ENCODE results near the gene OR6C6.
"Not testable (repeated sequence)": the region's sequence is repeated elsewhere in the genome, so short reads cannot be mapped to it uniquely, and the experiment has no call there.

OR6C6 gene

DNA sequence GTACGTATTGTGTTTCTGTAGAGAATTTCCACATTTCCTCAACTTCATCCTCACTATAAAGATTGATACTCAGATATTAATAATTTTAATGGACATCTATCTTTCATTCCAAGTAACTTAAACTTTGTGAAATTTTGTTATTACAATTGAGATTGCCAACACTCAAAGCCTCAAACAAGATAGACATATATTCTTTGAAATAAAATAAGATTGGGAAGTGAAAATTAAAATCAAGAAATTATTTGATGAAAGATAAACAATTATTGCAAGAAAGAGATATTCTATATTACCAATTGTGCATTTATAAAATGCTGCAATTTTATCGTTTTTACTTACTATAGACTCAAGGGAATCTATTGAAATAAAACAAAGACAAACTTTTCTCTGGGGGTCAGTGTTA lies at the start of gene OR6C6:
OR6C6 (minus strand) TSS at position 101 of the 400 bp plus-strand sequence. CDS start 1,337 bp downstream, outside the sequence.
- DNase-seq: no peak

- DNase-seq: no peak
Measured at GRCh38 chr12:55336002-55336401, 39.6 kb upstream of the OR6C6 start.

GRCh38 chr12:55330446-55330845 lies 34.1 kb upstream of the OR6C6 start, which contains the start of gene OR6C3:
Gene OR6C3, plus strand, starts transcription at chr12:55330746. Its CDS starts 955 bp downstream, at chr12:55331701.
- no peak for DNase-seq

- DNase-seq: not testable (repeated sequence)
Measured at GRCh38 chr12:55325801-55326200, 29.4 kb upstream of the OR6C6 start.

- no peak for DNase-seq
Measured at GRCh38 chr12:55320201-55320600, 23.8 kb upstream of the OR6C6 start.

DNA sequence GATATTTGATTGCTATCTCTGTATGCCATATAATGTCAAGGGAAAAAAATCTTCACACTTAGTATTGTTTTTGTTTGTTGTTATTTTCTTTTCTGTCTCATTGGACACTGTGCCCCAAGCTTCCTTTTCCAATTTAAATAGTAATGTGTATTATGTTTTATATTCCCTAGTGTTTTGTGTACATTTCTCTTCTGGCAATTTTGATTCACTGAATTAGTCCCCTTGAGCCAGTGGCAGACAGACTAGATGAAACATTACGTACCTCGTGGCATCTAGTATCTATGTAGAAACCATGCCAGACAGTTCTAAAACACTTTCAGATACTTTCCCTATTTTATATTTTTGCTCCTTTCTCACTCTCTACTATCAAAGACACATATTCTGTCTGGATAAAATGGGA lies 17.7 kb upstream of the OR6C6 start, which contains the start of gene OR6C1:
OR6C1 (plus strand) TSS at position 301 of the 400 bp plus-strand sequence. CDS start 6,257 bp downstream, outside the sequence.
- DNase-seq: no peak

DNA sequence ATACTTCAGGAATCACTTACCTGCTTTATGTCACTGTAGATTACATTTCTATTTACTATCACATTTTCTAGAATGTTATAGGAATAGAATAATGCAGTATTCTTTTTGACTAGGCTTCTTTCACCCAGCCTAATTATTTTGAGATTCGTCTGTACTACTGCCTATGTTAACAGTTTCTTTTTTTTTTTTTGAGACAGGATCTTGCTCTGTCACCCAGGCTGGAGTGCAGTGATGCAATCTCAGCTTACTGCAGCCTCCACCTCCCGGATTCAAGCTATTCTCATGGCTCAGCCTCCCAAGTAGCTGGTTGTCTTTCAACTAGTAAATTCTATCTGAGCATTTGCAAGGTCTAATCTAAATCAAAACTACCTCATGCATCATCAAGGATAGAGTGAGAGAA lies 6.4 kb downstream of the OR6C6 start:
- no peak for DNase-seq

DNA sequence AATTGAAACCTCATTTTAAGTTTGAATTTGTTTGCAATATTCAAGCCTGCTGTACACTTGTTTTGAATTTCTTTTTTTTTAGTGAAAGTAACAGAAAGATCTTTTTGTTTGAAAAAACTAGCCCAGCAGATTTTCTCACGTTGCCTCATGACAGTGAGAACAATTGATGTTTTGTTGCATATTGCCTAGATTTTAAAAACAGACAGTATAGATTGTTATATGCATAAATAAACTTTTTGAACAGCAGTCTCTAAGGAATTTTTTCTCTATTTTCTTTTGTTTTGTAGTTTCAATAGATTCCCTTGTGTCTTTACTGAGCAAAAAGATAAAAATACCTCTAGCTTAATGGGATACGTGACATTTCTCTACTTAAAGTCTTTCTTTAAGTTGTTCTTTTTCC lies 15.4 kb downstream of the OR6C6 start:
- no peak for DNase-seq

DNA sequence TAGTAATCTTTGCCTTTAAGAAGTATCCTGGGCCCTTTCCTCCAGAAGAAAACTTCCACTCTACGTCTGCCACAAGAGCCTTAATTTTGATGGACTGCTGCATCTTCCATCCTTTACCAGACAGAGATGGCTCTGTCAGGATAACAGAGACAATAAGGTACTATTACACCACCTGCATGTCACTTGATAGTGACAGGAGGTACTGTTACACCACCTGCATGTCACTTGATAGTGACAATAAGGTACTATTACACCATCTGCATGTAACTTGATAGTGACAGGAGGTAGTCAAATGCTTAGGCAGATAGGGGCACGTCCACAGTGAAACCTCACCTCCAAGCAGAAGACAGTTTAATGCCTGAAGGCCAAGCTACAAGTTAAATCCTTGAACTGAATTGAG lies 38.1 kb downstream of the OR6C6 start:
- DNase-seq: no peak

GRCh38 chr12:55256831-55257230 lies 39.5 kb downstream of the OR6C6 start:
- DNase-seq: no peak

GRCh38 chr12:55253281-55253680 lies 43.1 kb downstream of the OR6C6 start:
- no peak for DNase-seq

DNA sequence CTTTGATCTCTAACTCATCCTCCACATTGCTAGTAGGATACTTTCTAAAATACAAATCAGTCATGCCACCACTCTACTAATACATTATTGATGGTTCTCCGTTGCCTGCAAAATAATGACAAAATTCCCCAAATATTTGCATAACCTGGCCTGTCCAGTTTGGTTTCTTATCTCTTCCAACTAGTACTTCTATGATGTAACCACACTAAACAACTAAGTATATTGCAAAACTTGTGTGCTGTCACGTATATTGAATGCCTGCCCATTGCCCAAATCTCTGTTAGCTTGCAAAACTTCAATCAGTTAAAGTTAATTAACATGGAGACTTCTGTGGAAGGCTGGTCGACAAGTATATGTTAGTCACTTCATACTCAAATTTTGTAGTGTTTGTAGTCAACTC lies 45.4 kb downstream of the OR6C6 start:
- DNase-seq: no peak

GRCh38 chr12:55246159-55246558 lies 50.2 kb downstream of the OR6C6 start:
- DNase-seq: no peak

GRCh38 chr12:55244309-55244708 lies 52.1 kb downstream of the OR6C6 start, which contains the start of gene OR6C74:
Gene OR6C74, plus strand, starts transcription at chr12:55244609. Its CDS starts 2,679 bp downstream, at chr12:55247288.
- DNase-seq: no peak
